ENCODE data around the gene LRRC75A. TPM values are rescaled to one million over a fixed set of nuclear protein-coding genes. Genes with fewer than 3 reads are reported as not detected.

LRRC75A gene
- total and polyA plus RNA-seq, 2 of the 13 experiments (the other 11 are each of a cell fraction or from before 2014, with no cell fraction given) = 0.03 TPM; not detected in 1

GRCh38 chr17:16425698-16426659 lies 66.0 kb downstream of the LRRC75A start (continued):
- TF ChIP-seq PBX3 (CRISPR knock-in tag; IDR thresholded peaks at IDR 0.05; ENCODE audit: borderline replicate concordance) (no peak), NR3C1 (CRISPR knock-in tag; IDR thresholded peaks at IDR 0.05) (no peak), HIC2 (CRISPR knock-in tag; IDR thresholded peaks at IDR 0.05; ENCODE audit: low read depth) (peak; percentile 92), ZNF367 (CRISPR knock-in tag; IDR thresholded peaks at IDR 0.05; ENCODE audit: borderline replicate concordance) (no peak), GMEB1 (CRISPR knock-in tag; IDR thresholded peaks at IDR 0.05; ENCODE audit: borderline replicate concordance) (peak; percentile 54; the same call in 1 of the 2 replicates), AHR (CRISPR knock-in tag; IDR thresholded peaks at IDR 0.05) (no peak), ZSCAN31 (CRISPR knock-in tag; IDR thresholded peaks at IDR 0.05; ENCODE audit: low read depth) (peak; percentile 53; the same call in 1 of the 2 replicates), ZHX1 (CRISPR knock-in tag; IDR thresholded peaks at IDR 0.05; ENCODE audit: low read depth) (peak; percentile 68; the same call in 1 of the 2 replicates), FOXP4 (CRISPR knock-in tag; IDR thresholded peaks at IDR 0.05) (peak; percentile 60), ZNF441 (CRISPR knock-in tag; IDR thresholded peaks at IDR 0.05; ENCODE audit: borderline replicate concordance) (no peak), ELF4 (CRISPR knock-in tag; IDR thresholded peaks at IDR 0.05; ENCODE audit: borderline replicate concordance) (0 out of 2 replicates have a peak, but pooled peaks have one; percentile 51), PHF21A (CRISPR knock-in tag; IDR thresholded peaks at IDR 0.05) (no peak), GTF3A (CRISPR knock-in tag; conservative IDR thresholded peaks at IDR 0.05) (no peak), MED1 (CRISPR knock-in tag; IDR thresholded peaks at IDR 0.05) (peak; percentile 83), KAT8 (CRISPR knock-in tag; IDR thresholded peaks at IDR 0.05) (0 out of 2 replicates have a peak, but pooled peaks have one; percentile 18)
- TF ChIP-seq, protein P1, sequence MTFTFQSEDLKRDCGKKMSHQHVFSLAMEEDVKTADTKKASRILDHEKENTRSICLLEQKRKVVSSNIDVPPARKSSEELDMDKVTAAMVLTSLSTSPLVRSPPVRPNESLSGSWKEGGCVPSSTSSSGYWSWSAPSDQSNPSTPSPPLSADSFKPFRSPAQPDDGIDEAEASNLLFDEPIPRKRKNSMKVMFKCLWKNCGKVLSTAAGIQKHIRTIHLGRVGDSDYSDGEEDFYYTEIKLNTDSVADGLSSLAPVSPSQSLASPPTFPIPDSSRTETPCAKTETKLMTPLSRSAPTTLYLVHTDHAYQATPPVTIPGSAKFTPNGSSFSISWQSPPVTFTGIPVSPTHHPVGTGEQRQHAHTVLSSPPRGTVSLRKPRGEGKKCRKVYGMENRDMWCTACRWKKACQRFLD (CRISPR knock-in tag; IDR thresholded peaks at IDR 0.05; ENCODE audit: borderline replicate concordance) = no peak
